GM12892 (cell line): ENCODE results near the gene SUPT3H.

Source experiments
- POLR2A ChIP-seq: IDR thresholded peaks from 2 replicates; pipeline ENCODE4 v1.6.1; 2011; ENCODE audit warnings: low read depth, low read length, control low read depth
- POLR2AphosphoS5 ChIP-seq: IDR thresholded peaks from 2 replicates; pipeline ENCODE4 v1.6.1; 2011; ENCODE audit warnings: low read depth, low read length, control low read depth

- TF ChIP-seq POLR2A (no peak), POLR2AphosphoS5 (no peak)
Measured at GRCh38 chr6:45086360-45087084, 291.2 kb downstream of the SUPT3H start.
